Measurements from ENCODE around the gene ELANE.

ELANE gene

DNA sequence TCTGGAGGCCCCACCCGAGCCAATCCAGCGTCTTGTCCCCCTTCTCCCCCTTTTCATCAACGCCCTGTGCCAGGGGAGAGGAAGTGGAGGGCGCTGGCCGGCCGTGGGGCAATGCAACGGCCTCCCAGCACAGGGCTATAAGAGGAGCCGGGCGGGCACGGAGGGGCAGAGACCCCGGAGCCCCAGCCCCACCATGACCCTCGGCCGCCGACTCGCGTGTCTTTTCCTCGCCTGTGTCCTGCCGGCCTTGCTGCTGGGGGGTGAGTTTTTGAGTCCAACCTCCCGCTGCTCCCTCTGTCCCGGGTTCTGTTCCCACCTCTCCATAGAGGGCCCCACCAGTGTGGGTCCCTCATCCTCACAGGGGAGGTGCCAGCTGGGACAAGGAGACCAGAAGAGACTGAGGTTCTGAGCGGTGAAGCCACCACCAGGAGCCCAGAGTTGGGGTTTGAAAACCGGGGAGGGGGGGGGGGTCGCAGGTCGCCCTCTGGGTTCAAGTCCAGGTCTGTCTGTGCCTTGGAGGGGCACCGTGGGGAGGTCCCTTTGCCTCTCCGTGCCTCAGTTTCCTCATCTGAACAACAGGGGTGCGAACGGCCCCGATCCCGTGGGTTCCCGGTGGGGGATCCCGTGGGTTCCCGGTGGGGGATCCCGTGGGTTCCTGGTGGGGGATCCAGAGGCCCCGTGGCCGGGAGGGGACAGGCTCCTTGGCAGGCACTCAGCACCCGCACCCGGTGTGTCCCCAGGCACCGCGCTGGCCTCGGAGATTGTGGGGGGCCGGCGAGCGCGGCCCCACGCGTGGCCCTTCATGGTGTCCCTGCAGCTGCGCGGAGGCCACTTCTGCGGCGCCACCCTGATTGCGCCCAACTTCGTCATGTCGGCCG, at the start of gene ELANE:
TSS of gene ELANE (plus strand) at position 168 of the 878 bp plus-strand sequence. CDS start at position 194, 26 bp downstream.
- DNase-seq (ENCODE audit: low spot score in 2 of 2) (no peak), ATAC-seq (no peak)
- Mint-ChIP-seq H3K9me3 (no peaks in the 10 kb centered on the region), H3K27ac (no peak within 1 kb of the TSS), H3K4me3 (no peak within 1 kb of the TSS), H3K4me1 (no peaks in the 10 kb centered on the region), H3K36me3 (no peaks in the 10 kb centered on the region)

- ATAC-seq (no peak), DNase-seq (ENCODE audit: low spot score in 2 of 2) (no peak)
- H3K9me3 Mint-ChIP-seq: no peaks in the 10 kb centered on the region
- H3K4me3 Mint-ChIP-seq: peak overlapping the region; percentile 92
- peaks cover 64% of the 10 kb centered on the region for H3K4me1 Mint-ChIP-seq
- H3K36me3 Mint-ChIP-seq: peaks cover 99% of the 10 kb centered on the region
- peak overlapping the region; percentile 94 for H3K27ac Mint-ChIP-seq
These were observed 49.5 kb upstream of the ELANE start for GRCh38 chr19:802498-803098.

DNA sequence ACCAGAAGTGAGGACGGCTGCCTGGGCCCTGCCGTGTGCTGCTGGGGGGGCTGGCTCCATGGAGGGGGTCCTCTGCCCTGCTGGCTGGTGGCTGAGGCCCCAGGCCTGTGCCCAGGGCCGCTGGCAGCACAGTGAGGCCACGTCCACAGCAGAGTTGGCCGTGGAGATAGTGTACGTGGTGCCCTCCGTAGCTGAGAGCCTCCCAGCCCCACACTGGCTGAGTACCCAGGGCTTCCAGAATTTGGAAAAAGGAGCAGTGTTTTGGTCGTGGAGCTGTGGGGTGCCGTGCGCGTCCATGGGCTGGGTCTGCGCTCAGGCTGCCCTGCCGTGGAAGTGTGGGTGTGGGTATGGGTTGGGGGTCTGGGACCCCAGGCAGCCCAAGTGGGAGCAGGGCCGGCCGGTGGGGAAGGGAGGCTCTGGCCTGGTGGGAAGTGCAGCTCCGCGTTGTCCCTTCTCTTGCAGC, 49.0 kb upstream of the ELANE start:
- peaks cover 99% of the 10 kb centered on the region for H3K36me3 Mint-ChIP-seq
- H3K27ac Mint-ChIP-seq: peak overlapping the region; percentile 94
- no peak for DNase-seq (ENCODE audit: low spot score in 2 of 2)
- H3K9me3 Mint-ChIP-seq: no peaks in the 10 kb centered on the region
- ATAC-seq: no peak
- H3K4me1 Mint-ChIP-seq: peaks cover 68% of the 10 kb centered on the region
- H3K4me3 Mint-ChIP-seq: peak overlapping the region; percentile 92

GRCh38 chr19:803686-804418, 48.3 kb upstream of the ELANE start:
- peaks cover 99% of the 10 kb centered on the region for H3K36me3 Mint-ChIP-seq
- H3K4me3 Mint-ChIP-seq: peak overlapping the region; percentile 92

GRCh38 chr19:804419-805165, 47.5 kb upstream of the ELANE start:
- Mint-ChIP-seq H3K9me3 (no peaks in the 10 kb centered on the region), H3K4me1 (peaks cover 61% of the 10 kb centered on the region), H3K4me3 (no peak overlapping the region), H3K36me3 (peaks cover 99% of the 10 kb centered on the region), H3K27ac (peak overlapping the region; percentile 94)
- DNase-seq (ENCODE audit: low spot score in 2 of 2) (no peak), ATAC-seq (no peak)

More at GRCh38 chr19:803686-804418, 48.3 kb upstream of the ELANE start:
- H3K4me1 Mint-ChIP-seq: peaks cover 68% of the 10 kb centered on the region
- DNase-seq (ENCODE audit: low spot score in 2 of 2) (no peak), ATAC-seq (no peak)
- peak overlapping the region; percentile 94 for H3K27ac Mint-ChIP-seq
- no peaks in the 10 kb centered on the region for H3K9me3 Mint-ChIP-seq

DNA sequence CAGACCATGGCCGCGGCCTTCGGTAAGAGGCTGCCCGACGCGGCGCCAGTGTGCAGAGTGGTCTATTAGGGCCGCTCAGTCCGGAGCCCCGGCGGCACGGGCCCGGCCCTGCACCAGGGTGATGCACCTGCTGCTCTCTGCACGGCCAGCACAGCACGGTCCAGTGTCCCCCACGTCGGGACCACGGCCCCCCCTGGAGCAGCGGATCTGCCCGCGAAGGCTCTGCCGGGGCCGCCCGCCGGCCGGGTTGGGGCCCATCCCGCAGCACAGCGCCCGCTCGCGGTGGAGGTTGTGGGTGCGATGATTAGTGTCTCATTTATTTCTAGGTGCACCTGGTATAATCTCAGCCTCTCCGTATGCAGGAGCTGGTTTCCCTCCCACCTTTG, 46.9 kb upstream of the ELANE start:
- peaks cover 99% of the 10 kb centered on the region for H3K36me3 Mint-ChIP-seq
- H3K4me3 Mint-ChIP-seq: no peak overlapping the region
- ATAC-seq (no peak), DNase-seq (ENCODE audit: low spot score in 2 of 2) (no peak)
- no peaks in the 10 kb centered on the region for H3K9me3 Mint-ChIP-seq
- peaks cover 55% of the 10 kb centered on the region for H3K4me1 Mint-ChIP-seq
- H3K27ac Mint-ChIP-seq: peak overlapping the region; percentile 78

DNA sequence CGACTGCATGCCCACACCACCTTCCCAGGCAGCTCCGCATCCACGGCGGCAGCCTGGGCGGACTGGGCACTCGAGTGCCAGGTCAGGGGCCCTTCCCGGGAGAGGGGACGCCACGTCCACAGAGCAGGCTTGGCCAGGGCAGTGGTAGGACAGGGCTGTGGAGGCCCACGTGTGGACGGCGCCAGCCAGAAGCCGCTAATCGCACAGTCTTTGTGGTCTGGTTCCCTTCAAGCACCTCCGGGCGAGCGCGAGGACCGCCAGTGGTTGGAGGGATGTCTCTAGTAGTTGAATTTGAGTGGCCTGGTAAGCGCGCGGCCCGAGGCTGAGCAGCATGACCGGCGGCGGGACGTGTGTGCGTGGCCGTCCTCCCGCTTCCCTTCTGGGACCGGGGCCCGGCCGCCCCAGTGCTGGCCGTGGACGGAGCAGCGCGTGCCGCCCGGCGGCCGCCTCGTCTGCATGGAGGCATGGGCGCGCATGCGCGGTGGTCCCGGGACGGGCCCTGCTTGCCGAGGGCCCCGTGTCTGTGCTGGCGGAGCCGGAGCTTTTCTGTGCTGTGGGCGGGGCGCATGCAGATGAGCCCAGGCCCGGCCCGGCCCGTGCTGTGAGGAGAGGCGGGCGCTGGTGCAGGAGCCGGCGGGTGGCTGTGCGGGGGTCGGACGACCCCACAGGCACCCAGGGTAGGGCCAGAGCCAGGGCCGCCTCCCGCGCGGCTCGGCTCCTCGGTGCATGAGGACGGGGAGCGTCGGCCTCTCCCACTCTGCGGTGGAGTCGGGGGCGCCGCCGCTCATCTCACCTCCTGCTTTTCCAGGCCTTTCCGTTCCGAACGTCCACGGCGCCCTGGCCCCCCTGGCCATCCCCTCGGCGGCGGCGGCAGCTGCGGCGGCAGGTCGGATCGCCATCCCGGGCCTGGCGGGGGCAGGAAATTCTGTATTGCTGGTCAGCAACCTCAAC, 46.2 kb upstream of the ELANE start:
- Mint-ChIP-seq H3K4me3 (no peak overlapping the region), H3K9me3 (no peaks in the 10 kb centered on the region), H3K27ac (peak overlapping the region; percentile 78), H3K4me1 (peaks cover 48% of the 10 kb centered on the region), H3K36me3 (peaks cover 99% of the 10 kb centered on the region)
- DNase-seq (ENCODE audit: low spot score in 2 of 2): no peak
- ATAC-seq: no peak

- peaks cover 99% of the 10 kb centered on the region for H3K36me3 Mint-ChIP-seq
- H3K9me3 Mint-ChIP-seq: no peaks in the 10 kb centered on the region
- no peak overlapping the region for H3K4me3 Mint-ChIP-seq
- H3K4me1 Mint-ChIP-seq: peaks cover 37% of the 10 kb centered on the region
- peak overlapping the region; percentile 33 for H3K27ac Mint-ChIP-seq
- ATAC-seq (no peak), DNase-seq (ENCODE audit: low spot score in 2 of 2) (no peak)
These were observed 45.2 kb upstream of the ELANE start for GRCh38 chr19:806815-807421.

DNA sequence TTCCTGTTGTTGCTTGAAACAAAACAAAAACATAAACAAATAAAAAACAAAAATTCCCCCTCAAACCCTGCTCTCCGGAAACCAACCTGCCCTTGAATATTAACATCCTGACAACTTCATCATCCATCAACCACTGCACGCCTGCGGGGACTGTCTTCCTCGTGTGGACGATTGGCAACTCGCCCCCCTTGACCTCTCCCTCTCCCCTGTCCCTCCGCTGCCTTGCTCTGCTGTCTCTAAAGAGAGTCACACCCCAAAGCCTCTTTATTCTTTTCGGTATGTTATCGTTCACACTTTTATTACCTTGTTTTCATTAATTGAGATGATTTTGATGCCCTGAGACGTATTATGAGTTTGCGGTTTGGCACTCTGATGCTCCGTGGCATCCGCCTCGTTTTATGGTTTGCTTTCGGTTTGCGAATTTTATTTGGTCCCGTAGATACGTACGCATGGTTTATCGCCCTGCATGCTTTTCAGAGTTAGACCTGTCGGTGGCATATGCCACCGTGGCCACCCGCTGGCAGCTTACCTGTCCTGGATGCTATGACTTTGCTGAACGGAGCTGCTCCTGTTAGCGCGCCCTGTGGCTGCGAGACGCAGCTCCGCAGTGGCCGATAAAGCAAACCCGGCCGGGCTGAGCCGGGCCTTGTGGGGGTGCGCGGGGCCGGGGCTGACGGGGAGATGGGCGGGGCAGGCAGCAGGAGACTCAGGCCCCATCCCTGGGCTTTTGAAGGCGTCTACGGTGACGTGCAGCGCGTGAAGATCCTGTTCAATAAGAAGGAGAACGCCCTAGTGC, 44.3 kb upstream of the ELANE start:
- no peak for DNase-seq (ENCODE audit: low spot score in 2 of 2)
- H3K27ac Mint-ChIP-seq: peak overlapping the region; percentile 33
- peaks cover 28% of the 10 kb centered on the region for H3K4me1 Mint-ChIP-seq

DNA sequence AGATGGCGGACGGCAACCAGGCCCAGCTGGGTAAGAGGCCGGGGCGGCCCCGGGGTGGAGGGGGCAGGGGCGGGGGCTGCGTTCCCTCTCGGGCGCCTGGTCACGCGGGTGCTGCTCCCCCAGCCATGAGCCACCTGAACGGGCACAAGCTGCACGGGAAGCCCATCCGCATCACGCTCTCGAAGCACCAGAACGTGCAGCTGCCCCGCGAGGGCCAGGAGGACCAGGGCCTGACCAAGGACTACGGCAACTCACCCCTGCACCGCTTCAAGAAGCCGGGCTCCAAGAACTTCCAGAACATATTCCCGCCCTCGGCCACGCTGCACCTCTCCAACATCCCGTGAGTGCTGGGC, 43.7 kb upstream of the ELANE start:
- DNase-seq (ENCODE audit: low spot score in 2 of 2) (no peak), ATAC-seq (no peak)
- H3K36me3 Mint-ChIP-seq: peaks cover 91% of the 10 kb centered on the region
- H3K9me3 Mint-ChIP-seq: no peaks in the 10 kb centered on the region
- H3K4me1 Mint-ChIP-seq: peaks cover 23% of the 10 kb centered on the region
- no peak overlapping the region for H3K4me3 Mint-ChIP-seq
- no peak overlapping the region for H3K27ac Mint-ChIP-seq

More for the DNA sequence above, 44.3 kb upstream of the ELANE start:
- H3K4me3 Mint-ChIP-seq: no peak overlapping the region
- no peak for ATAC-seq
- H3K9me3 Mint-ChIP-seq: no peaks in the 10 kb centered on the region
- H3K36me3 Mint-ChIP-seq: peaks cover 94% of the 10 kb centered on the region

DNA sequence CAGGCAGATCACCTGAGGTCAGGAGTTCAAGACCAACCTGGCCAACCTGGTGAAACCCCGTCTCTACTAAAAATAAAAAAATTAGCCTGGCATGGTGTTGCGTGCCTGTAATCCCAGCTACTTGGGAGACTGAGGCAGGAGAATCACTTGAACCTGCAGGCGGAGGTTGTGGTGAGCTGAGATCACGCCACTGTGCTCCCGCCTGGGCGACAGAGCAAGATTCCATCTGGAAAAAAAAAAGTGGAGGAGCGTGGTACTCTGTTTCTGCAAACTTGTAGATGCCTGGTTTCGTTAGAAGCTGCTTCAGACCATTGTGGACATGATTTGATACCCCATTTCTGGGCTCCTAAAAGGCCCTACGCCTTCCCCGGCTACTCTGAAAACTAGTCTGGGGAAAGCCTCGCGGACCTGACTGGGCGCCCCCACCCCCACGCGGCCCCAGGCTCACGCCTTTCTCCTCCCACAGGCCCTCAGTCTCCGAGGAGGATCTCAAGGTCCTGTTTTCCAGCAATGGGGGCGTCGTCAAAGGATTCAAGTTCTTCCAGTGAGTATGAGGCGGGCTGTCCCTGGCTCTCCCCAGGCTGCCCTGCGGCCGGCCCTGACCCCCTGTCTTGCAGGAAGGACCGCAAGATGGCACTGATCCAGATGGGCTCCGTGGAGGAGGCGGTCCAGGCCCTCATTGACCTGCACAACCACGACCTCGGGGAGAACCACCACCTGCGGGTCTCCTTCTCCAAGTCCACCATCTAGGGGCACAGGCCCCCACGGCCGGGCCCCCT, 41.8 kb upstream of the ELANE start:
- no peak overlapping the region for H3K4me3 Mint-ChIP-seq
- no peak for ATAC-seq
- H3K27ac Mint-ChIP-seq: no peak overlapping the region
- peaks cover 17% of the 10 kb centered on the region for H3K4me1 Mint-ChIP-seq
- peaks cover 91% of the 10 kb centered on the region for H3K36me3 Mint-ChIP-seq
- no peaks in the 10 kb centered on the region for H3K9me3 Mint-ChIP-seq
- DNase-seq (ENCODE audit: low spot score in 2 of 2): no peak

DNA sequence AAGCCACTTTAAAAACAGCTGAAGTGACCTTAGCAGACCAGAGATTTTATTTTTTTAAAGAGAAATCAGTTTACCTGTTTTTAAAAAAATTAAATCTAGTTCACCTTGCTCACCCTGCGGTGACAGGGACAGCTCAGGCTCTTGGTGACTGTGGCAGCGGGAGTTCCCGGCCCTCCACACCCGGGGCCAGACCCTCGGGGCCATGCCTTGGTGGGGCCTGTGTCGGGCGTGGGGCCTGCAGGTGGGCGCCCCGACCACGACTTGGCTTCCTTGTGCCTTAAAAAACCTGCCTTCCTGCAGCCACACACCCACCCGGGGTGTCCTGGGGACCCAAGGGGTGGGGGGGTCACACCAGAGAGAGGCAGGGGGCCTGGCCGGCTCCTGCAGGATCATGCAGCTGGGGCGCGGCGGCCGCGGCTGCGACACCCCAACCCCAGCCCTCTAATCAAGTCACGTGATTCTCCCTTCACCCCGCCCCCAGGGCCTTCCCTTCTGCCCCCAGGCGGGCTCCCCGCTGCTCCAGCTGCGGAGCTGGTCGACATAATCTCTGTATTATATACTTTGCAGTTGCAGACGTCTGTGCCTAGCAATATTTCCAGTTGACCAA, 41.1 kb upstream of the ELANE start:
- H3K36me3 Mint-ChIP-seq: peaks cover 91% of the 10 kb centered on the region

More for the DNA sequence above, 41.1 kb upstream of the ELANE start:
- DNase-seq (ENCODE audit: low spot score in 2 of 2): no peak
- no peak overlapping the region for H3K4me3 Mint-ChIP-seq
- H3K4me1 Mint-ChIP-seq: peaks cover 19% of the 10 kb centered on the region
- H3K9me3 Mint-ChIP-seq: no peaks in the 10 kb centered on the region
- peak overlapping the region; percentile 52 for H3K27ac Mint-ChIP-seq
- no peak for ATAC-seq
